Right renal pelvis (tissue), 4 donors: ENCODE results near the gene ZCCHC24. TPM values are rescaled to one million over a fixed set of nuclear protein-coding genes. Genes with fewer than 3 reads are reported as not detected.
"Not testable (repeated sequence)": the region's sequence is repeated elsewhere in the genome, so short reads cannot be mapped to it uniquely, and the experiment has no call there.

Source experiments
- DNase-seq, 4 donors: peaks; one replicate each; pipeline ENCODE4 v3.0.0-alpha.2; 2013; ENCODE audit warnings: low read depth in 4 of 4, low spot score in 3 of 4, missing footprints in 1 of 4
- polyA plus RNA-seq, 4 donors: library from polyadenylated mRNA; unstranded; fragments of 120-200 nt; gene quantifications; one replicate each; pipeline ENCODE4 v1.2.1, GENCODE V29; 2013; ENCODE audit not compliant: insufficient read length in 4 of 4

Gene ZCCHC24
- polyA plus RNA-seq, 4 donors: 25.4 to 27.9 (median 26.1) TPM

GRCh38 chr10:79335470-79336235, 109.8 kb downstream of the ZCCHC24 start:
- no peak for DNase-seq

GRCh38 chr10:79335094-79335469, 110.3 kb downstream of the ZCCHC24 start:
- no peak for DNase-seq

DNA sequence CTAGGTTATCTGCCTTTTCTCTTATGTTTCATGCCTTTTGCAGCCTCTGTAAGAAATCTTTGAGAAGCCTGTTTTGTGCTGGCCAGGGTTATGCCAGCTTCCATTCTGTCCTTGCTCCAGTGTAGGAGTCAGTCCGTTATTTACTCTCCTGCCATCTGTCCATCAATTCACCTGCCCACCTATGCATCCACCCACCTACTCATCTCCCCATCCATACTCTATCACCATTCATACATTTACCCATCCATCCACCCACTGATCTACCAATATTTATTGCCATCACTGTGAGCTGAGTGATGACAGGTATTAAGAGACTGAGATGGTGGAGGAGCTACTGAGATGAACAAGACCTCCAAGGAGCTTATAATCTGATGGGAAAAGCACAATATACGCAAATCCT, 110.9 kb downstream of the ZCCHC24 start:
- no peak for DNase-seq

DNA sequence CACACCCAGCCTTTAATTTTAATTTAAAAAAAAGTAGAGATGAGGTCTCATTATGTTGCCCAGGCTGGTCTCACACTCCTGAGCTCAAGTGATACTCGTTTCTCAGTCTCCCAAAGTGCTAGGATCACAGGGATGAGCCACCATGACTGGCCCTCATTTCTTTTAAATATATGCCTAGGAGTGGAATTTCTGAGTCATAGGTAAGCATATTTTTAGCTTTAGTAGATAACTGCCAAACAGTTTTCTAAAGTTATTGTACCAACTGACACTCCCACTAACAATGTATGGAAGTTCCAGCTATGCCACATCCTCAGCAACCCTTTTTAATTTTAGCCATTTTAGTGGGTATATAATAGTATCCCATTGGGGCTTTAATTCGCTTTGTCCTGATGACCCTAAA, 111.9 kb downstream of the ZCCHC24 start:
- DNase-seq: no peak

DNA sequence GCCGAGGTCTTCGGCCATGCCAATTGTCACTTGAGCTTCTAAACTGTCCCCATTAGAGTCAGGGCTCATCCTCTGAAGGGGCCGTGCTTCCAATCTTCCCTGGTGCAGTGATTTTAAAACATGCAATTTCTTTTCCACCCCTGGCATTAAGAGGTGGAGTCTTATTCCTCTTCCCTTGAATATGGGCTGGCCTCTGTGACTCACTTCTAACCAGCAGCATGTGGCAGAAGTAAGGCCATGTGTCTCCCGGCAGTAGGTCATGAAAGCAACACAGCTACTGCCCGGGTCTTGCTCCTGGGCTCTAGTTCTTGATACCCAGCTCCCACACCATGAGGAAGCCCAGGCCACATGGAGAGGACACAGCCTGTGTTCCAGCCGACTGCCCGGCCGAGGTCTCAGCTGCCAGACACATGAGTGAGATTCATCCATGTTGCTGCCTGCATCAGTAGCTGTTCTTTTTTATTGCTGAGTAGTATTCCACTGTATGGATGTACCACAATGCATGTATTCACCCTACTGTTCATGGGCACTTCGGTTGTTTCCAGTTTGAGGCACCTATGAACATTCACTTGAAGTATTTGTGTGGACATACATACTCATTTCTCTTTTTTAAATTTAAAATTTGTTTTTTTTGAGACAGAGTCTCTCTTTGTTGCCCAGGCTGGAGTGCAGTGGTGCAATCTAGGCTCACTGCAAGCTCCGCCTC, 112.7 kb downstream of the ZCCHC24 start:
- DNase-seq: not testable (repeated sequence)

Other genes with a start within 250 kb of the ZCCHC24 start
- gene PPIF, start 98.2 kb downstream of the ZCCHC24 start, polyA plus RNA-seq: 10 to 100 TPM; 67.4 to 73.9 (median 69.2) TPM
- 1 to 10 TPM in 2 of 4 donors, under 1 TPM in 2; 0.89 to 5.8 (median 2.2) TPM for gene EIF5AL1, start 66.9 kb upstream of the ZCCHC24 start, polyA plus RNA-seq
- gene SFTPA2, start 114.8 kb upstream of the ZCCHC24 start, polyA plus RNA-seq: under 1 TPM in 1 of 4 donors, not detected in 3; 0.05 TPM
- gene SFTPA1, start 165.3 kb upstream of the ZCCHC24 start, polyA plus RNA-seq: under 1 TPM in 1 of 4 donors, not detected in 3; 0.14 TPM